Brain microvascular endothelial cell (primary cell): Measurements from ENCODE around the gene ITGB2.

Experiments used
- DNase-seq: peaks from one replicate; pipeline ENCODE4 v3.0.0-alpha.2; 2020
- H3K27ac ChIP-seq: fragments of 250-450 bp; sonication (Bioruptor Pico); 2 replicates; pipeline ENCODE4 v1.5.1; 2020; ENCODE audit warnings: mild to moderate bottlenecking, moderate library complexity
- H3K27me3 ChIP-seq: fragments of 250-450 bp; sonication (Bioruptor Pico); replicated peaks from 2 replicates; pipeline ENCODE4 v1.5.1; 2020; ENCODE audit warnings: mild to moderate bottlenecking
- H3K36me3 ChIP-seq: fragments of 250-450 bp; sonication (Bioruptor Pico); replicated peaks from 2 replicates; pipeline ENCODE4 v1.5.1; 2020; ENCODE audit warnings: mild to moderate bottlenecking
- H3K4me3 ChIP-seq: 2 replicates; pipeline ENCODE4 v1.5.1; 2011; ENCODE audit warnings: low read depth, mild to moderate bottlenecking, control low read depth, low read length, moderate library complexity
- in situ Hi-C: cut with HindIII; loops from 2 replicates; pipeline ENCODE4 v1.10.0; 2017; ENCODE audit warnings: low sequenced_read_pairs, low pct_ligation_motif_present
- TF ChIP-seq, protein P1 (sequence below): IDR thresholded peaks from 2 replicates; pipeline ENCODE4 v1.5.1; 2011; ENCODE audit warnings: low read depth, mild to moderate bottlenecking, moderate library complexity, low read length, control low read depth, inconsistent platforms; ENCODE audit errors: missing control alignments

The ITGB2 gene

DNA sequence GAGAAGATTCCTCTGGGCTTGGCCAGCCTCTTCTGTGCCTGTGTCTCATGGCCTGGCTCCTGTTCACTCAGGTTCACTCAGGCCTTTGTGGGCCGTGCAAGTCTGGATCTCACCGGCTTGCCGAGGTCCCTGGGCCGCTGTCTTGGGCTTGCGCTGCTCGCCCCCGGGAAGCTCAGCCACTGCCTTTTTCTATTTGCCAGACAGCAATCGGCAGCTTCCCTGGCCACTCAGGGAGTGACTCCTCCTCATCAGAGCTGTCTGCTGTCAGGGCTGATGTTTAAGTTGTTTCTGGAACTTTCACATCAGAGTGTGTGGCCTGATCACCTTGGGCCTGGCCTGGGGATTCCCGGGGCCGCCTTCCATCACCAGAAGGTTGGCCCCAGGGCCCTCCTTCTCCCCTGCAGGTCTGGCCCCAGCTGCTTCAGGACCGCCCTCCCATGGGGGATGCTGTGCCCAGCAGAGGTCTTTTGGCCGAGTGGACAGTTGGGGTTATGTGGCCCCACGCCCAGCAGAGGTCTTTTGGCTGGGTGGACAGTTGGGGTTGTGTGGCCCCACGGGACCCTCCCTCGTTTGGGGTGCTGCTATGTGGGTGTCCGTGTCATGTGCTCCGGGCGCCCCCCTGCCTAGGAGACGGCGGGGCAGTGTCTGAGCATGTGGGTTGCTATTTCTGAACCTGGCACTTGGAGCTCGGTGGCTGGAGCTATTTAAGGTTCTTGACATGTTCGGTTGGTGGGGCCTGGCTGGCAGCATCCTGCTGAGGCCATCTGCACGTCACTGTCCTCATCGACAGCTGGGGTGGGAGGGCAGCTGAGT lies 31.6 kb upstream of the ITGB2 start:
- Histone ChIP-seq H3K4me3 (no peak overlapping the region), H3K36me3 (peaks cover 13% of the 10 kb centered on the region), H3K27ac (no peak overlapping the region), H3K27me3 (no peaks in the 10 kb centered on the region)
- in situ Hi-C loops: no loop called here
- no peak for DNase-seq
- TF ChIP-seq, protein P1, sequence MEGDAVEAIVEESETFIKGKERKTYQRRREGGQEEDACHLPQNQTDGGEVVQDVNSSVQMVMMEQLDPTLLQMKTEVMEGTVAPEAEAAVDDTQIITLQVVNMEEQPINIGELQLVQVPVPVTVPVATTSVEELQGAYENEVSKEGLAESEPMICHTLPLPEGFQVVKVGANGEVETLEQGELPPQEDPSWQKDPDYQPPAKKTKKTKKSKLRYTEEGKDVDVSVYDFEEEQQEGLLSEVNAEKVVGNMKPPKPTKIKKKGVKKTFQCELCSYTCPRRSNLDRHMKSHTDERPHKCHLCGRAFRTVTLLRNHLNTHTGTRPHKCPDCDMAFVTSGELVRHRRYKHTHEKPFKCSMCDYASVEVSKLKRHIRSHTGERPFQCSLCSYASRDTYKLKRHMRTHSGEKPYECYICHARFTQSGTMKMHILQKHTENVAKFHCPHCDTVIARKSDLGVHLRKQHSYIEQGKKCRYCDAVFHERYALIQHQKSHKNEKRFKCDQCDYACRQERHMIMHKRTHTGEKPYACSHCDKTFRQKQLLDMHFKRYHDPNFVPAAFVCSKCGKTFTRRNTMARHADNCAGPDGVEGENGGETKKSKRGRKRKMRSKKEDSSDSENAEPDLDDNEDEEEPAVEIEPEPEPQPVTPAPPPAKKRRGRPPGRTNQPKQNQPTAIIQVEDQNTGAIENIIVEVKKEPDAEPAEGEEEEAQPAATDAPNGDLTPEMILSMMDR: no peak

DNA sequence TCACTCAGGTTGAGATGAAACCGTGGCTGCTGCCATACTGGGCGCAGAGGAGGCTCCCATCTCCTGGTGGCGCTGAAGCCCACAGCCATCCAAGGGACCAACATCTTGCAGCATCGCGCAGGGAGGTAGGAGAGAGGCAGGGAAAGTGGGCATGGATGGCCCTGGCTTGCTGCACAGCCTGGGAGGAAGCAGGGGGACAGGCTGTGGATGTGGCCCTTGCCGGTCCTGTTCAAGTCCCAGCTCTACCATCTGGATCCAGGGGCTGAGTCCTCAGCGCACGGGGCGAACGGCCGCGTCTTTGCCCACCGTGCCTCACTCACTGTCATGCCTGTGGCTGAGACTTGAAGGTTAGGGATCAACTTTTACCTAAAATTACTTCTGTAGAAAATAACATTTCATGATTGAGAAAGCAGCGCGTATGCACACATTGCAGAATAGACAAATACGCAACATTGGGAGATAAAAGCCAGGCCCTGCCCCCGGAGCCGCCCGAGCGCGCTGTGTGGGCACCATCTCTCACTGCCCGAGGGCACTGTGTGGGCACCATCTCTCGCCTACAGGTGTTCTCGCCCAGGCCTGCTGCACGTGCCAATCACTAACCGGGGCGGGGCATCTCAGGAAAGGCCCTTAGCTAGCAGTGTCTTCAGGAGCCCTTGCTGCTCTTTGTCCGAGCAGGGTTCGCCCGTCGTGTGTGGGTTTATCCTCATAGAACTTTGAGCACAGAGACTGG lies 30.7 kb upstream of the ITGB2 start:
- Histone ChIP-seq H3K27me3 (no peaks in the 10 kb centered on the region), H3K36me3 (peaks cover 8% of the 10 kb centered on the region), H3K27ac (no peak overlapping the region), H3K4me3 (no peak overlapping the region)
- no peak for DNase-seq
- TF ChIP-seq, protein P1: no peak
- in situ Hi-C loops: no loop called here

DNA sequence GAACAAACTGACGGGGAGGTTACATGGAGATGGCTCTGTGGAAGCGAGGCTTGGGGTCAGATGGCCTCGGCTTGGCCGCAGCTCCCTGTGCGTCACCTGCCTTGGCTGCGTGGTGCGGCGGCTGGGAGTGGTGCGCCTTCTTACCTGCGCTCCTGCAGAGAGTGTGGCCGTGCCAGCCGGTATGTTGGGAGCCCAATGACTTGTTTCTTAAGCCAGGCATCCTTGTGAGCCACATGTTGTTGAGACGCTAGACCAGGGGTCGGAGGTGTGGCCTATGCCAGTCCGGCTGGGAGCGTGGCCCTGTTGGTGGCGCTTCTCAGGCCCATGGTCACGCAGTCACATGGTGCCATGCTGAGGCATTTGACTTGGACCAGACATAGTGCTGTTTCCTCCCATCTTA lies 29.7 kb upstream of the ITGB2 start:
- H3K36me3 ChIP-seq: peaks cover 8% of the 10 kb centered on the region
- TF ChIP-seq, protein P1: no peak
- in situ Hi-C loops: no loop called here
- no peak for DNase-seq
- no peak overlapping the region for H3K4me3 ChIP-seq
- H3K27me3 ChIP-seq: no peaks in the 10 kb centered on the region
- H3K27ac ChIP-seq: no peak overlapping the region

- peak; percentile 60 for DNase-seq
- in situ Hi-C loops: loop anchor here (25.0 kb wide), 1 partner anchor 188 kb away; no protein-coding TSS in a partner anchor
Observed at GRCh38 chr21:44949779-44950198, 29.1 kb upstream of the ITGB2 start.

GRCh38 chr21:44949161-44949778 lies 28.6 kb upstream of the ITGB2 start:
- TF ChIP-seq, protein P1: no peak
- no peak for DNase-seq
- Histone ChIP-seq H3K36me3 (peaks cover 10% of the 10 kb centered on the region), H3K4me3 (no peak overlapping the region), H3K27ac (no peak overlapping the region), H3K27me3 (no peaks in the 10 kb centered on the region)
- in situ Hi-C loops: loop anchor here (25.0 kb wide), 1 partner anchor 188 kb away; no protein-coding TSS in a partner anchor

More at GRCh38 chr21:44949779-44950198, 29.1 kb upstream of the ITGB2 start:
- TF ChIP-seq, protein P1: peak; percentile 93
- Histone ChIP-seq H3K36me3 (peaks cover 8% of the 10 kb centered on the region), H3K27me3 (no peaks in the 10 kb centered on the region), H3K4me3 (no peak overlapping the region), H3K27ac (no peak overlapping the region)
